K562 treated with DMSO at 1 percent for 12 hours (cell line): ENCODE data around the gene TULP3. TPM values are rescaled to one million over a fixed set of nuclear protein-coding genes. Genes with fewer than 3 reads are reported as not detected.

Experiments
- total RNA-seq: library from RNA; unstranded; fragments of 300-600 nt; gene quantifications from 2 replicates; pipeline ENCODE4 v1.2.3, GENCODE V29; 2022; ENCODE audit not compliant: insufficient read depth

The TULP3 gene
- 4.8 and 13.3 TPM in 2 replicates for total RNA-seq

GRCh38 chr12:2890388-2891239 is at the start of gene TULP3:
Gene TULP3 (plus strand): TSS chr12:2890891. CDS start chr12:2890948, 57 bp downstream.

GRCh38 chr12:2857021-2857431 is 33.7 kb upstream of the TULP3 start, which contains the start of gene TEX52:
Gene TEX52 (minus strand): TSS chr12:2857039. CDS start chr12:2857026, 13 bp downstream.

GRCh38 chr12:2877047-2877952 is 13.4 kb upstream of the TULP3 start, which contains the start of the genes FOXM1 and RHNO1:
Gene FOXM1 (minus strand): TSS chr12:2877174. CDS start chr12:2874478, 2,696 bp downstream.
Gene RHNO1 (plus strand): TSS chr12:2877223. CDS start chr12:2885367, 8,144 bp downstream.

GRCh38 chr12:2959192-2959504 is 68.5 kb downstream of the TULP3 start, which contains the start of gene TEAD4:
Gene TEAD4 (plus strand): TSS chr12:2959397.

Other genes starting within 250 kb of the TULP3 start
- 24.7 and 33.2 TPM in 2 replicates for gene FKBP4, start 95.9 kb upstream of the TULP3 start, total RNA-seq
- 6.8 and 20.1 TPM in 2 replicates for gene ITFG2, start 78.2 kb upstream of the TULP3 start, total RNA-seq
- 0.44 TPM in 1 of 2 replicates, not detected in the other for gene NRIP2, start 55.9 kb upstream of the TULP3 start, total RNA-seq
- not detected in 2 replicates for gene TEX52, start 33.9 kb upstream of the TULP3 start, total RNA-seq
- gene FOXM1, start 13.7 kb upstream of the TULP3 start, total RNA-seq, result 27.1 and 52.3 TPM in 2 replicates
- 17.0 and 25.7 TPM in 2 replicates for gene RHNO1, start 13.7 kb upstream of the TULP3 start, total RNA-seq
- 10.8 and 15.3 TPM in 2 replicates for gene TEAD4, start 68.5 kb downstream of the TULP3 start, total RNA-seq
- gene TSPAN9, start 186.5 kb downstream of the TULP3 start, total RNA-seq, result 1.2 and 2.3 TPM in 2 replicates